Hepatocyte (in vitro differentiated cells): ENCODE results near the gene PTGDS. TPM values are rescaled to one million over a fixed set of nuclear protein-coding genes. Genes with fewer than 3 reads are reported as not detected.

Source experiments
- DNase-seq: peaks from one replicate; pipeline ENCODE4 v3.0.0-alpha.2; 2016; ENCODE audit warnings: low spot score
- H2AFZ ChIP-seq: fragments of 200-600 bp; sonication (generic); 2 replicates; pipeline ENCODE4 v1.6.0; 2016; ENCODE audit warnings: antibody characterized with exemption, mild to moderate bottlenecking
- H3K27ac ChIP-seq: fragments of 200-600 bp; sonication (generic); 2 replicates; pipeline ENCODE4 v1.5.1; 2016; ENCODE audit warnings: mild to moderate bottlenecking
- H3K27me3 ChIP-seq: fragments of 200-600 bp; sonication (generic); 2 replicates; pipeline ENCODE4 v1.6.1; 2016
- H3K36me3 ChIP-seq: fragments of 200-600 bp; sonication (generic); replicated peaks from 2 replicates; pipeline ENCODE4 v1.5.1; 2016; ENCODE audit warnings: low read depth; ENCODE audit not compliant: insufficient read depth
- H3K4me1 ChIP-seq: fragments of 200-600 bp; sonication (generic); 2 replicates; pipeline ENCODE4 v1.5.1; 2016; ENCODE audit warnings: mild to moderate bottlenecking, moderate library complexity; ENCODE audit not compliant: insufficient read depth
- H3K4me2 ChIP-seq: fragments of 200-600 bp; sonication (generic); 2 replicates; pipeline ENCODE4 v1.6.0; 2016
- H3K4me3 ChIP-seq: fragments of 200-600 bp; sonication (generic); 2 replicates; pipeline ENCODE4 v1.5.1; 2016; ENCODE audit warnings: mild to moderate bottlenecking
- H3K79me2 ChIP-seq: fragments of 200-600 bp; sonication (generic); 2 replicates; pipeline ENCODE4 v1.6.0; 2017; ENCODE audit warnings: mild to moderate bottlenecking
- H3K9me2 ChIP-seq: fragments of 200-600 bp; sonication (generic); replicated peaks from 2 replicates; pipeline ENCODE4 v1.6.0; 2017; ENCODE audit warnings: mild to moderate bottlenecking; ENCODE audit not compliant: insufficient read depth
- H3K9me3 ChIP-seq: fragments of 200-600 bp; sonication (generic); 2 replicates; pipeline ENCODE4 v1.5.1; 2016; ENCODE audit warnings: low read depth, mild to moderate bottlenecking
- H4K20me1 ChIP-seq: fragments of 200-600 bp; sonication (generic); 2 replicates; pipeline ENCODE4 v1.6.0; 2016; ENCODE audit warnings: mild to moderate bottlenecking; ENCODE audit not compliant: insufficient read depth, poor library complexity, severe bottlenecking
- EZH2 ChIP-seq: fragments of 200-600 bp; sonication (generic); IDR thresholded peaks from 2 replicates; pipeline ENCODE4 v1.6.1; 2016; ENCODE audit warnings: antibody characterized with exemption, mild to moderate bottlenecking, borderline replicate concordance
- EZH2phosphoT487 ChIP-seq: fragments of 200-600 bp; sonication (generic); IDR thresholded peaks from one replicate; pipeline ENCODE4 v1.6.1; 2018; ENCODE audit warnings: antibody characterized with exemption, mild to moderate bottlenecking, low read depth, moderate library complexity; ENCODE audit not compliant: unreplicated experiment, severe bottlenecking
- WGBS: methylation state at CpG from one replicate; pipeline ENCODE4 v1.1.6; 2016; ENCODE audit warnings: low lambda C conversion rate; ENCODE audit errors: missing lambda C conversion rate; 5-methylcytosine and 5-hydroxymethylcytosine counted together
- polyA plus RNA-seq: library from polyadenylated mRNA; unstranded; fragments of >200 nt; fragmentation: Nextera tagmentation; extraction: Ambion mirVana; gene quantifications from 2 replicates; pipeline ENCODE4 v1.2.1, GENCODE V29; 2016
- total RNA-seq: library from RNA; depleted of rRNA; stranded (reverse); fragments of >200 nt; gene quantifications from 2 replicates; pipeline ENCODE4 v1.2.3, GENCODE V29; 2014
- TF ChIP-seq, protein P1 (sequence below): fragments of 200-600 bp; sonication (generic); IDR thresholded peaks from 2 replicates; pipeline ENCODE4 v1.5.1; 2016; ENCODE audit warnings: antibody characterized with exemption, mild to moderate bottlenecking; ENCODE audit not compliant: poor library complexity

Gene PTGDS
- total and polyA plus RNA-seq, 2 experiments from 2014 or later = 56.0 to 290 TPM

DNA sequence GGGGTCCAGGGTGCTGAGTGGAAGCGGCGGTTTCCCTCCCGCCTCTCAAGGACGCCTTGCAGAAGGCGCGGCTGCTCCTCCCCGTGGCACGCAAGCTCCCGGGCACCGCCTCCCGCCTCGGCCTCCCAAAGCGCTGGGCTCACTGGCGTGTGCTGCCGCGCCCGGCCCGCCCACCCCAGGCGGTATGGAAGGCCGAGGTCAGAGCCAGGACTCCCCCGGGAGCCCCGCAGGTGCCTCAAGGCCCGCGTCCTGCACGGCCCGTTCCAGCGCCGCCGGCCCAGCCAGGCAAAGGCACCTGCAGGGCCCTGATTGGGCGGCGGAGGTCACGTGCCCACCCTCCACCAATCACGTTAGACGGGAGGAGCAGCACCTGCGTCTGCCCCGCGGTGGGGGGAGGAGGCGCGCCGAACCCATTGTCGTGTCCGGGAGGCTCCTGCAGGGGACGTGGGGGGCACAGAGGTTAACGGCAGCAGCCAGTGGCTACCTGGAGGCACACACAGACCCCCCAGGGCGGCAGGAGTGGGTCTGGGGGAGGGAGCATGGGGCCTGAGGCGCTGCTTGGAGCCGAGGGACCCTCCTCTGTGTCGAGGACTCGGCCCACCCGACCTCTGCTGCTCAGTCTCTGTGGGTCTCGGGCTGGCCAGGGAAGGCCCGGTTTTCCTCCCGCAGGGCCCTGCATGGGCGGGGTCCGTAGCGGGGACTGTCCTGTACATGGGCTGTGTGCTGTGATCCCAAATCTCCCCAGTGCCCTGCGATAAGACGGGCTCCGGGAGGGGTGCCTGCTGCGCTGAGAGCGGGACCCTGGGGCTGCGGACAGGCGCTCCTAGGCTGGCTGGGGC, 27.3 kb upstream of the PTGDS start:
- Histone ChIP-seq H3K27me3 (no peaks in the 10 kb centered on the region), H3K27ac (peak overlapping the region; percentile 98), H3K79me2 (peaks cover 3% of the 10 kb centered on the region), H3K4me1 (peaks cover 9% of the 10 kb centered on the region), H2AFZ (no peak overlapping the region), H3K4me3 (peak overlapping the region; percentile 62), H3K4me2 (peak overlapping the region; percentile 94), H3K9me3 (no peaks in the 10 kb centered on the region), H3K36me3 (no peaks in the 10 kb centered on the region), H3K9me2 (no peaks in the 10 kb centered on the region), H4K20me1 (no peaks in the 10 kb centered on the region)
- WGBS = 10% methylated on average over 28 of the region's 63 CpGs
- DNase-seq = peak; percentile 96
- TF ChIP-seq EZH2 (no peak), EZH2phosphoT487 (no peak)
- TF ChIP-seq, protein P1, sequence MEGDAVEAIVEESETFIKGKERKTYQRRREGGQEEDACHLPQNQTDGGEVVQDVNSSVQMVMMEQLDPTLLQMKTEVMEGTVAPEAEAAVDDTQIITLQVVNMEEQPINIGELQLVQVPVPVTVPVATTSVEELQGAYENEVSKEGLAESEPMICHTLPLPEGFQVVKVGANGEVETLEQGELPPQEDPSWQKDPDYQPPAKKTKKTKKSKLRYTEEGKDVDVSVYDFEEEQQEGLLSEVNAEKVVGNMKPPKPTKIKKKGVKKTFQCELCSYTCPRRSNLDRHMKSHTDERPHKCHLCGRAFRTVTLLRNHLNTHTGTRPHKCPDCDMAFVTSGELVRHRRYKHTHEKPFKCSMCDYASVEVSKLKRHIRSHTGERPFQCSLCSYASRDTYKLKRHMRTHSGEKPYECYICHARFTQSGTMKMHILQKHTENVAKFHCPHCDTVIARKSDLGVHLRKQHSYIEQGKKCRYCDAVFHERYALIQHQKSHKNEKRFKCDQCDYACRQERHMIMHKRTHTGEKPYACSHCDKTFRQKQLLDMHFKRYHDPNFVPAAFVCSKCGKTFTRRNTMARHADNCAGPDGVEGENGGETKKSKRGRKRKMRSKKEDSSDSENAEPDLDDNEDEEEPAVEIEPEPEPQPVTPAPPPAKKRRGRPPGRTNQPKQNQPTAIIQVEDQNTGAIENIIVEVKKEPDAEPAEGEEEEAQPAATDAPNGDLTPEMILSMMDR = no peak

- no peak overlapping the region for H2AFZ ChIP-seq
- peaks cover 8% of the 10 kb centered on the region for H3K4me1 ChIP-seq
- H3K27me3 ChIP-seq = no peaks in the 10 kb centered on the region
- no peaks in the 10 kb centered on the region for H3K9me2 ChIP-seq
- no peaks in the 10 kb centered on the region for H3K9me3 ChIP-seq
- DNase-seq = no peak
- TF ChIP-seq EZH2 (no peak), EZH2phosphoT487 (no peak)
- TF ChIP-seq, protein P1 = no peak
- no peak overlapping the region for H3K4me3 ChIP-seq
- peaks cover 3% of the 10 kb centered on the region for H3K79me2 ChIP-seq
- no peaks in the 10 kb centered on the region for H3K36me3 ChIP-seq
- H3K27ac ChIP-seq = peak overlapping the region; percentile 98
- WGBS = 48% methylated on average over 8 of the region's 9 CpGs
- H4K20me1 ChIP-seq = no peaks in the 10 kb centered on the region
- H3K4me2 ChIP-seq = peak overlapping the region; percentile 94
Observed at GRCh38 chr9:136950656-136951276, 26.5 kb upstream of the PTGDS start.

DNA sequence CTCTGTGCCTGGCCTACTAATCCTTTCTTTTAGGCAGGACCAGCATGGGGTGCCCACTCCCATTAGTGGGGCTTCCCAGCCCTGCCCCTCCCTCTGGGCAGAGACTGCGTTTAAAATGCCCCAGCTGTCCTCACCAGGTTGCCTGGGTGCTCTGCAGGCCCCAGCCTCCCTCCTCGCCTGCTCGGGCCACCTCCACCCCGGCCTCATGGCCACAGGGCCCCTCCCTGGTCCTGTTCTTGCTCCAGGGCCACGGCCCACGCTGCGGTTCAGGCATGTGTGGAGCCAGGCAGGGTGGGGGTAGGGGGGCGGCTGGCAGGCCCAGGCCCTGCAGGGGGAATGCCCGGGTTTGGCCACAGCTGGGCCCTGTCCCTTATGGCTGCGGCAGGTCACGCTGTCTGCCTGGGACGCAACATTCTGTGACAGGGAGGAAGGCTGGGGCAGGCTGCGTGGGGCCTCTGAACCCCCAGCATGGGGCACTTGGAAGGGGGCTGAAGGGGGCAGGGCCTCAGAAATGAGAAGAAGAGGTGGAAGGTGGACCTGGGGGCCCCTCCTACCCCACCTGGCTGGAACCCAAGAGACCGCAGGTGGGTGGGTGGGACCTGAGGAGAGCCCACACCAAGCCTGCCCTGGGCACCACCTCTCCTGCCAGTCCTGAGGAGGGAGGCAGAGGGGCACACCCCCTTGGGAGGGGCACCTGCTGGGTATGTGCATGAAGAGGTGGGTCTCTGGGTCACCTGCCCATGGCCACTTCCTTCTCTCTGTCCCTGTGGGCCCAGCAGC, 25.6 kb upstream of the PTGDS start, which contains the start of gene LCN12:
Gene LCN12, plus strand, starts transcription at position 733 of the 780 bp plus-strand sequence. CDS start 55 bp downstream, outside the sequence.
- no peak within 1 kb of the TSS for H2AFZ ChIP-seq
- 84% methylated on average over 8 of the region's 14 CpGs for WGBS
- no peaks in the 10 kb centered on the region for H3K27me3 ChIP-seq
- TF ChIP-seq, protein P1 = no peak
- no peak for TF ChIP-seq EZH2phosphoT487
- TF ChIP-seq EZH2 = no peak
- H4K20me1 ChIP-seq = no peaks in the 10 kb centered on the region
- H3K79me2 ChIP-seq = peaks cover 3% of the 10 kb centered on the region
- H3K9me2 ChIP-seq = no peaks in the 10 kb centered on the region
- no peak within 1 kb of the TSS for H3K4me3 ChIP-seq
- no peak within 1 kb of the TSS for H3K27ac ChIP-seq
- H3K4me2 ChIP-seq = peak within 1 kb of the TSS; percentile 94
- no peaks in the 10 kb centered on the region for H3K36me3 ChIP-seq
- H3K9me3 ChIP-seq = no peaks in the 10 kb centered on the region
- DNase-seq = no peak
- peaks cover 8% of the 10 kb centered on the region for H3K4me1 ChIP-seq
